HL-60 (cell line): ENCODE results near the gene SLC11A2.

Source experiments
- DNase-seq, 2 experiments: peaks; one replicate each; pipeline ENCODE4 v3.0.0-alpha.2; 2010 to 2020; ENCODE audit warnings: low read depth in 1 of 2, low spot score in 1 of 2
- H3K27ac ChIP-seq: fragments of 250-450 bp; sonication (Bioruptor Pico); replicated peaks from 2 replicates; pipeline ENCODE4 v1.5.1; 2020; ENCODE audit warnings: mild to moderate bottlenecking, moderate library complexity
- H3K27me3 ChIP-seq: fragments of 250-450 bp; sonication (Bioruptor Pico); 2 replicates; pipeline ENCODE4 v1.5.1; 2021; ENCODE audit warnings: mild to moderate bottlenecking, moderate library complexity; ENCODE audit not compliant: insufficient read depth, poor library complexity, severe bottlenecking
- H3K4me3 ChIP-seq: replicated peaks from 2 replicates; pipeline ENCODE4 v1.5.1; 2011; ENCODE audit warnings: mild to moderate bottlenecking, control low read depth, low read length; ENCODE audit not compliant: insufficient read depth
- CTCF ChIP-seq: IDR thresholded peaks from one replicate; pipeline ENCODE4 v1.5.1; 2011; ENCODE audit warnings: low read length, control low read depth, inconsistent platforms; ENCODE audit not compliant: insufficient read depth
- GABPA ChIP-seq: IDR thresholded peaks from 2 replicates; pipeline ENCODE4 v1.6.1; 2012; ENCODE audit warnings: low read depth
- POLR2AphosphoS5 ChIP-seq: IDR thresholded peaks from 2 replicates; pipeline ENCODE4 v1.6.1; 2012; ENCODE audit warnings: low read depth
- REST ChIP-seq: IDR thresholded peaks from 2 replicates; pipeline ENCODE4 v1.6.1; 2012; ENCODE audit warnings: low read depth; ENCODE audit not compliant: insufficient replicate concordance
- SPI1 ChIP-seq: IDR thresholded peaks from 2 replicates; pipeline ENCODE4 v1.6.1; 2012; ENCODE audit warnings: low read depth, mild to moderate bottlenecking, borderline replicate concordance

The SLC11A2 gene

GRCh38 chr12:50990147-50990727 lies 35.9 kb downstream of the SLC11A2 start:
- Histone ChIP-seq H3K27ac (no peak overlapping the region), H3K27me3 (no peaks in the 10 kb centered on the region), H3K4me3 (no peak overlapping the region)
- no peak for DNase-seq
- TF ChIP-seq GABPA (no peak), REST (no peak), CTCF (no peak), SPI1 (no peak), POLR2AphosphoS5 (no peak)

- no peak overlapping the region for H3K27ac ChIP-seq
- no peaks in the 10 kb centered on the region for H3K27me3 ChIP-seq
- no peak for DNase-seq
- H3K4me3 ChIP-seq: no peak overlapping the region
- TF ChIP-seq REST (no peak), POLR2AphosphoS5 (no peak), SPI1 (no peak), CTCF (no peak), GABPA (no peak)
These were observed 37.3 kb downstream of the SLC11A2 start for GRCh38 chr12:50988871-50989270.

- no peak overlapping the region for H3K4me3 ChIP-seq
- TF ChIP-seq CTCF: no peak
- TF ChIP-seq POLR2AphosphoS5: no peak
- no peak for TF ChIP-seq SPI1
- TF ChIP-seq GABPA: no peak
- no peak for TF ChIP-seq REST
- H3K27me3 ChIP-seq: no peaks in the 10 kb centered on the region
- DNase-seq: no peak
- no peak overlapping the region for H3K27ac ChIP-seq
These were observed 38.1 kb downstream of the SLC11A2 start for GRCh38 chr12:50988051-50988450.
